ENCODE measurements around the gene MALT1.

The MALT1 gene

DNA sequence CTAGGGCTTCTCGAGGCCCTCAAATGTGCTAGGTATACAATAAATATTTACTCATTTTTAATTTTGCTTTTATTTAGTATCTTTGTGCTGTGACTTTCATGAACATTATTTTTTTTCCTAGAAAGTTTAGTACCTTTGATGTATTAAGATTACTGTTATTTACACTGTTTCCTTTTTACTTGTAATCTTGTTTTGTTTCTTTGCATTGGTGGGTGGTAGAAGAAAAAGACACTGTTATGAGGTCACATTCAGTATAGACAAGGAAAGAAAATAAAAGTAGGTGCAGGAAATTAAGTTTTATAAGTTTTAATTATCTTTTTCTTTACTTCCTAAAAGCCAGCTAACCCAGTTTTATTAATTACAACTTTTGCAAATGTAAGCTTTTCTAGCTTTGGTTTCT, 23.0 kb downstream of the MALT1 start:
- DNase-seq, result no peak

GRCh38 chr18:58694720-58695468, 23.6 kb downstream of the MALT1 start:
- no peak for DNase-seq

DNA sequence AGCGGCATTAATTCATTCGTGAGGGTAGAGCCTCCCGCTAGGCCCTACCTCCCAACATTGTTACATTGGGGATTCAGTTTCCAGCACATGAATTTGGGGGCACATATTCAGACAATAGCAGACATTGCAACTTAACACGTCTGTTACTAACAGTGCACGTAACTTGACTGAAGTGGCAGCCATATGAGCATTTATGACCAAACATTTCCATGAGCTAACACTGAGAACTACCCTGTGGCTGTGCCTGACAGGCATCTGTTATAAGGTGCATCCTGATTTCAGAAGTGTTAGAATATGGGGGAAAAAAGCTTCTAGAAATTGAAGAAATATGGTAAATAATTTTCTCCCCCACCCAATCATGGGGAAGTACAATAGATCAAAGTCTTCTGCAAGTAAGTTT, 24.5 kb downstream of the MALT1 start:
- DNase-seq, result no peak

- DNase-seq, result no peak
Measured at GRCh38 chr18:58697146-58697545, 25.9 kb downstream of the MALT1 start.

DNA sequence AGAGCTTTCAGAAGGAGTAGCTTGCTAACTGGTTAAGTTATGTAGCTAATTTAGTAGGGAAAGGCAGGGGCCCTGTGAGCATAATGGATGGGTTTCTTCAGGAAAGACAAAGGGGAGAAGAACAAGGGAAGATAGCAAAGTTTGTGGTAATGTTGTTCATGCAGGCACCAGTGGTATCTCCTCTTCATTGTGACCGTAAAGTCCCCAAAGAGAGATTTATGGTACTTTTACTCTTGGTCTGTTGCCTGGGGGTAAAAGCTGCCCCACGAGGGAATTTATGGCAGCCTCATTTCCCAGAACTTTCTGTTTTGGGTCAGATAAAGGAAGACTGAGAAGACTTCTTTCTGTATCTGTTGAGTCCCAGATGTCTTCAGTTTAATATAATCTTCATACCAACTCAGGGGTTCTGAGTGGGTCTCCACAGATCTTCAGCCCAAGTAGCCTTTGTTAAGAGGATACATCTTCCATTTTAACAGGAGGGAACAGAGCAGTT, 27.5 kb downstream of the MALT1 start:
- DNase-seq, result no peak

DNA sequence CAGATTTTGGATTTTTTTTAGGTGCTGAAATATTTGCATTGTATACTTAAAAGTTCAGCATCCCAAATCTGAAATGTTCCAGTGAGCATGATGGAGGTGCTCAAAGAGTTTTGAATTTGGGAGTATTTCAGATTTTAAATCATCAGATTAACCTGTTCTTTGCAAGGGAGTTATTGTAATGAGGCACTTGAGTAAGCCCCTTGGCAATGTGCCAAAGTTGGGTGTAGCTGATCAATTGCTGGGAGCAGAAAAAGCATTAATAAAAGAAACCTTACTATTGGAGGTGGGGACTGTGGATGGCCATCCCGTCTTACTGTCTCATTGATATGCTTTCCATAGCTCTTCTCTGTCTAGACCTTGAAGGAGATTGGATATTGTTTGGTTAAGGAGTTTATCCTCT, 28.3 kb downstream of the MALT1 start:
- DNase-seq, result no peak

DNA sequence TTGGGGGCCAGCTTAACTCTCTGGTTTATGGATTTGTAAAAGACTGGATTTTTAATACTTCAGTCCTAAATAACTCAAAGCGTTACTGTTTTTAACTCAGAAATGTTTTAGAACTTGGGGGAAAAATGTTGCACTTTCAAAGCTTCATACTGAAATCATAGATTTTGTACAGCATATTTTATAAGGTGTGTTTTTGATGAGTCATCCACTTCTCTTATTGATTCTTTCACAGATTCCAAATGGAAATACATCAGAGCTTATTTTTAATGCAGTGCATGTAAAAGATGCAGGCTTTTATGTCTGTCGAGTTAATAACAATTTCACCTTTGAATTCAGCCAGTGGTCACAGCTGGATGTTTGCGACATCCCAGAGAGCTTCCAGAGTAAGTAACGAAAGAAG, 28.9 kb downstream of the MALT1 start:
- no peak for DNase-seq

GRCh38 chr18:58712930-58713329, 41.7 kb downstream of the MALT1 start:
- DNase-seq, result no peak

- peak; percentile 3 for DNase-seq
Measured at GRCh38 chr18:58714259-58714658, 43.0 kb downstream of the MALT1 start.

DNA sequence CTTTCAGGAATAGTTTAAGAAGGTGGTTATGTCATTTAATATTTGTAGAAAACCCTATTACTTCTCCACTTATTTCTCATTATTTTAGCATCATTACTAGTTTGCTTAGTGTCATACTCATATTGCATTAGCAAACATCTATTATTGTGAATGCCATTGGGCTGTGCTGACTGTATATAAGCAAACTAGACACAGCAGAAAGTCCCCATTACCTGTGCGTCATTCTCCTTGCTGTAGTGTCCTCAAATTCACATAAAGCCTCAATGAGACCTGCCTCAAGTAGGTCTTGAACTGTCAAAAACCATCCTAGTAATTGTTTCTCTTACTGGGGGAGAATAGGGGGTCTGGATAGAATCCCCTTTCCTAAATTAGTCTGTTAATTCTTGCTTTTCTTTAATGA, 43.6 kb downstream of the MALT1 start:
- DNase-seq, result no peak

DNA sequence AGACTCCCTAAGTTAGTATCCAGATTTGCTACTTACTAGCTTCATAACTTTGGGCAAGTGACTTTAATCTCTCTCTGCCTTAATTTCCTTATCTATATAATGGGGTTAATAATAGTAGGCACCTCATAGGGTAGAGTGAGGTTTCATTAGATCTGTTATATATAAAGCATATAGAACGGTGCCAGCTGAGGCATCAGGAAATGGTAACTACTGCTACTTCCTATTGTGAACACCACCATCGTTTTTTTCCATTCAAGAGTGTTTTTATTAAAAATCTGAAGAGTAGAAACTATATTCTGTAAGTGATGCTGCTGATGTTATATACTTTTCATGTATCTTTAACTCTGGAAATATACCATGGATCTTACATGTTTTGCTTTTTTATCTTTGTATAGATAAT, 44.3 kb downstream of the MALT1 start:
- no peak for DNase-seq

DNA sequence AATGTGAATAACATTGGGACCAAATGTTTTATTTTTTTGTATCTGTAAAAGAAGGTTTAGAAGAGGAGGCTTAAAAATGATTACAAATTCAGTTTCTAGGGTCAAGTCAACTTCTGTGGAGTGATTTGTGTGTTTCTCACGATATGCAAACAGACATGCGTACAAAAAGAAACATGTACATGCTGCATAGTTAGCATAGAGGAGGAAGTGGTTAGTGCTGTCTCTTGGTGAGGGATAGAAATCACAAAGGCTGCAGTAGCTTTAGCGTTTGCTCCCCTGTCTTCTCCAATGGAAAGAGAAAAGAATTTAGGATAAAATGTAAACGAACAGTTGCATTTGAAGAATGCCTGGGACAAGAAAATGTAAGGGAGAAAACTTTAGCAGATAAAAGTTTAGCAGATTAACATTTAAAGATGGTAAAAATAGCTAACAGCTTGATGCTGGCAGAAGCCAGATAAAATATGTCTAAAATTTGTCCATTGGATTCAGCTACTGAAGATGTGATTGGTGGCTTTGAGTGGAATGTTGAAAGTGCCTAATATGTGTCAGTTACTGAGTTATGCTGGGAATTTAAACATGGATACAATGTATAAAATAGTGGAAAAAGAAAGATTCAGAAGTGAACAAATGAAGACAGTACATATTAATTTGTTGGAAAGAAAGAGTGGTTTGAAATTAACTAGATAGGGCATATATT, 44.9 kb downstream of the MALT1 start:
- peak in 1 of 2 donors; percentile 3 for DNase-seq

GRCh38 chr18:58721566-58722239, 50.4 kb downstream of the MALT1 start:
- DNase-seq, result no peak

- no peak for DNase-seq
Measured at GRCh38 chr18:58723810-58724602, 52.7 kb downstream of the MALT1 start.

DNA sequence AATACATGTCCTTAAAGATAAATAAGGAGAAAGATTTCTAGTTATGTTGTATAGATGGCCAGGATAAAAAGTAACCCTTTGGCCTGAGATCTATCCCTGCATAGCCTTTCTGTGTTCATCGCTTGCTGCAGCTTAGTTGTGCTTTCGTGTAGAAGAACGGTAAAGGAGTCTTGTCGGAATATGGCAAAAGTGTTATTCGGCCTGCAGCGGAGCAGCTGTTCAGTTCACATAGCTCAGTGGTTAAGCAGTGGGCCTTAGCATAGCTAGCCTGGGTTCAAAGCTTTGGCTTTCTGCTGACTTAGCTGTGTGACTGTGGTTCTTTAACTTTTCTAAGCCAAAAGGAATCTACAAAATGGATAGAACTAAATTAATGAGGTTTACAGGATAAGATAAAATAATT, 55.4 kb downstream of the MALT1 start:
- no peak for DNase-seq

DNA sequence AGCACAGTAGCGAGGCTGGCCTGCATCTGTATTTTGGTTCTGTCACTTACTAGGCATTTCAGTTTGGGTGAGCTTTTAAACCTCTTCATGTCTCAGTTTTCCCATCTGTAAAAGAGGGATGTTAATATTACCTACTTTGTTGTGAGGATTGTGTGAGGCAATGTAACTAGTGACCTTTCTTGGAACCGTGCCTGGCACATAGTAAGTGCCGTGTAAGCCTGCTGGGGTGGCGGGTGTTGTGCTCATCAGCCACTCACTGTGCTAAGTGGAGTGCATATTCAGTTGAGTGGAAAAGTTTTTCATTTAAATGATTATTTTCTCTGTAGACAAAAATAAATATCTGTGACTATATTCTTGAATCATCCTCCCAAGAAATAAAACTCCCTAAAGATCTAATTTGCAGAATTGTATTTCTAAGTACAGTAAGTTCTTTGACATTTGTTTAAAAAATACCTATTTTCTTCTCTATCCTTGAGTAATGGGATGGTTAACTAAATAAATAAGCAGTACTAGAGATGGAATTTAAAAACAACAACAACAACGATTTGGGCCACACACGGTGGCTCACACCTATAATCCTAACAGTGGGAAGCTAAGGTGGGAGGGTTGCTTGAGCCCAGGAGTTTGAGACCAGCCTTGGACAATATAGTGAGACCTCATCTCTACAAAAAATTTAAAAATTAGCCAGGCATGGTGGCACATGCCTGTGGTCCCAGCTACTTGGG, 56.7 kb downstream of the MALT1 start:
- DNase-seq, result no peak

GRCh38 chr18:58728719-58729118, 57.5 kb downstream of the MALT1 start:
- no peak for DNase-seq

- DNase-seq, result peak in 1 of 2 donors; percentile 2
Measured at GRCh38 chr18:58730618-58731017, 59.4 kb downstream of the MALT1 start.

- no peak for DNase-seq
Measured at GRCh38 chr18:58732471-58732870, 61.2 kb downstream of the MALT1 start.

GRCh38 chr18:58733866-58734265, 62.6 kb downstream of the MALT1 start:
- DNase-seq, result no peak

- DNase-seq, result no peak
Measured at GRCh38 chr18:58738322-58738721, 67.1 kb downstream of the MALT1 start.

DNA sequence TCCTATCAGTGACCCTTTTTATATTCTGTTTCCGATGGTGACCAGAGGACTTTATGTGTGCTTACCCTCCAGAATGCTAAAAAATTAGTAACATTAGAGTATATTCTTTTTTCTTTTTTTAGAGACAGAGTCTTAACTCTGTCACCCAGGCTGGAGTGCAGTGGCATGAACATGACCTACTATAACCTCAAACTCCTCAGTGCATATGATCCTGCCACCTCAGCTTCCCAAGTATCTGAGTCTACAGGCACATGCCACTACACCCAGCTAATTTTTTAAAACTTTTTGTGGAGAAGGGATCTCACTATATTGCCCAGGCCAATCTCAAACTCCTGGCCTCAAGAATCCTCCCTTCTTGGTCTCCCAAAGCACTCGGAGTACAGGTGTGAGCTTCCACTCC, 74.6 kb downstream of the MALT1 start:
- DNase-seq, result no peak
